Gastrocnemius medialis (tissue), 4 donors: ENCODE measurements around the gene DUSP8.

Experiments used
- POLR2A ChIP-seq, 2 donors: fragments of 450-650 bp; IDR thresholded peaks; one replicate each; pipeline ENCODE4 v1.6.1; 2017; ENCODE audit warnings: antibody characterized with exemption in 2 of 2, mild to moderate bottlenecking in 2 of 2, moderate library complexity in 2 of 2
- TF ChIP-seq, protein P1 (sequence below), 5 experiments: fragments of 450-650 bp in 3 of 5; fragments of 200-600 bp in 2 of 5; sonication (generic) in 2 of 5; IDR thresholded peaks in 4 of 5; conservative IDR thresholded peaks in 1 of 5; 1 replicate in 4 of 5; 2 replicates in 1 of 5; pipeline ENCODE4 v1.5.1; 2016 to 2019; ENCODE audit warnings: antibody characterized with exemption in 5 of 5, mild to moderate bottlenecking in 3 of 5, moderate library complexity in 3 of 5

DNA sequence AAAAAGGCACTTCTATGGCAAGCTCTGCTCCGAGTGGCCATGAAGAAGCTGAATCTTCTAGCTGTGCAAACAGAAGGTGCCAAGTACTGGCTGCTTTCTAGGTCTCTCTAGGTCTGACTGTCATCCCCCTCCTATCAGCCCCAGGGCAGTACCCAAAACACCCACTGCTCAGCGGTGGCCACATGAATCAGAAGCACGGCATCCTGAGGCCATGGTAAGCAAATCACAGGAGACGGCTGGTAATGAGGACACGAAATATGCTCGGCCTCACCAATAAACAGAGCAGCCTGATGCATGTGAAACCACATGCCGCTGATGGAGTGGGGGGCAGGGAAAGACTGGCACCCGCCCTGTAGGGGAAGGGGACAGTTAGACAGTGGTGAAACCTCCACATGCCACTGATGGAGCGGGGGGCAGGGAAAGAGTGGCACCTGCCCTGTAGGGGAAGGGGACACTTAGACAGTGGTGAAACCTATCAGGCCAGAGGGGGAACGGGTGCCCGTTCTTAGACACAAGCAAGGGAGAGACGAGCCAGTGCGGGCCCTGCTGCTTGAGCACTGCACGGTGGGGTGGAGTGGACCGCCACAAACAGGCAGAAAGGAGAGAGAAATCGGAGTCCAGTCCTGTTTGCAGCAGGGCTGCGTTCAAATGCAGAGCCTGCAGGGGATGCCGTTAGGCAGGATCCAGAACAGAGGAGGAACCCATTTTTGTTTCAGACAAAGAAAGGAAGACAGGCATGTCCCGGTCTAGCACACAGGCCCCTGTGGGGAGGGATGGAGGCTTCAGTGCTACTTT, 55.6 kb downstream of the DUSP8 start:
- TF ChIP-seq POLR2A (IDR thresholded peaks at IDR 0.05) = no peak
- TF ChIP-seq, protein P1, sequence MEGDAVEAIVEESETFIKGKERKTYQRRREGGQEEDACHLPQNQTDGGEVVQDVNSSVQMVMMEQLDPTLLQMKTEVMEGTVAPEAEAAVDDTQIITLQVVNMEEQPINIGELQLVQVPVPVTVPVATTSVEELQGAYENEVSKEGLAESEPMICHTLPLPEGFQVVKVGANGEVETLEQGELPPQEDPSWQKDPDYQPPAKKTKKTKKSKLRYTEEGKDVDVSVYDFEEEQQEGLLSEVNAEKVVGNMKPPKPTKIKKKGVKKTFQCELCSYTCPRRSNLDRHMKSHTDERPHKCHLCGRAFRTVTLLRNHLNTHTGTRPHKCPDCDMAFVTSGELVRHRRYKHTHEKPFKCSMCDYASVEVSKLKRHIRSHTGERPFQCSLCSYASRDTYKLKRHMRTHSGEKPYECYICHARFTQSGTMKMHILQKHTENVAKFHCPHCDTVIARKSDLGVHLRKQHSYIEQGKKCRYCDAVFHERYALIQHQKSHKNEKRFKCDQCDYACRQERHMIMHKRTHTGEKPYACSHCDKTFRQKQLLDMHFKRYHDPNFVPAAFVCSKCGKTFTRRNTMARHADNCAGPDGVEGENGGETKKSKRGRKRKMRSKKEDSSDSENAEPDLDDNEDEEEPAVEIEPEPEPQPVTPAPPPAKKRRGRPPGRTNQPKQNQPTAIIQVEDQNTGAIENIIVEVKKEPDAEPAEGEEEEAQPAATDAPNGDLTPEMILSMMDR (IDR thresholded peaks at IDR 0.05 in 4 of 5, conservative IDR thresholded peaks at IDR 0.05 in 1 of 5) = no peak
